IMR-90 (cell line): ENCODE data around the gene SPINDOC. TPM values are rescaled to one million over a fixed set of nuclear protein-coding genes. Genes with fewer than 3 reads are reported as not detected.

ENCODE experiments used
- ATAC-seq: fragments of 200-7000 bp; cut with Tn5 transposase; 2 replicates; pipeline ENCODE4 v1.9.1; 2020; ENCODE audit warnings: low read depth, mild to moderate bottlenecking, moderate library complexity
- BruUV-seq: library from RNA; stranded (reverse); fragments of 400-500 nt; replicated peaks from 2 replicates; lab custom pipeline; 2021; lab: Mats Ljungman, UMichigan
- CTCF ChIA-PET: fragments of 300-600 bp; formaldehyde crosslinking; extraction: SDS; loops from one replicate; lab custom pipeline; 2021; ENCODE audit warnings: antibody characterized with exemption; lab: Yijun Ruan, JAX
- POLR2A ChIA-PET: fragments of 300-600 bp; sonication (Branson Sonifier 250); formaldehyde crosslinking; loops from one replicate; lab custom pipeline; 2022; ENCODE audit warnings: antibody characterized with exemption; ENCODE audit not compliant: unreplicated experiment; lab: Charles Lee
- DNase-seq: peaks from one replicate; pipeline ENCODE4 v3.0.0; 2013
- H2AFZ ChIP-seq: replicated peaks from 2 replicates; pipeline ENCODE3; 2013; ENCODE audit warnings: low read length, mild to moderate bottlenecking; ENCODE audit not compliant: poor library complexity
- H2AK5ac ChIP-seq: 2 replicates; pipeline ENCODE4 v1.6.1; 2013; ENCODE audit warnings: low read depth, low read length, inconsistent platforms
- H2AK9ac ChIP-seq: replicated peaks from 2 replicates; pipeline ENCODE3; 2013; ENCODE audit warnings: mild to moderate bottlenecking, low read depth, low read length, moderate library complexity; ENCODE audit not compliant: poor library complexity
- H2BK120ac ChIP-seq: 2 replicates; pipeline ENCODE4 v1.6.1; 2013; ENCODE audit warnings: low read depth, low read length, inconsistent platforms
- H2BK15ac ChIP-seq: 3 replicates; pipeline ENCODE4 v1.6.1; 2013; ENCODE audit warnings: low read depth, low read length, inconsistent platforms
- H2BK20ac ChIP-seq: 2 replicates; pipeline ENCODE4 v1.6.1; 2013; ENCODE audit warnings: low read depth, mild to moderate bottlenecking, inconsistent platforms, low read length, moderate library complexity
- H2BK5ac ChIP-seq: 2 replicates; pipeline ENCODE4 v1.6.1; 2013; ENCODE audit warnings: mild to moderate bottlenecking, low read depth, low read length, inconsistent platforms; ENCODE audit not compliant: poor library complexity, severe bottlenecking
- H3K14ac ChIP-seq: replicated peaks from 2 replicates; pipeline ENCODE4 v1.6.1; 2013; ENCODE audit warnings: low read depth, low read length, inconsistent platforms
- H3K18ac ChIP-seq: 2 replicates; pipeline ENCODE4 v1.6.1; 2013; ENCODE audit warnings: low read depth, low read length, control low read depth
- H3K23ac ChIP-seq: 2 replicates; pipeline ENCODE4 v1.6.1; 2013; ENCODE audit warnings: low read depth, low read length, inconsistent platforms
- H3K27ac ChIP-seq: 2 replicates; pipeline ENCODE4 v1.5.1; 2013; ENCODE audit warnings: mild to moderate bottlenecking, control low read depth, low read length; ENCODE audit not compliant: insufficient read depth
- H3K27me3 ChIP-seq: 2 replicates; pipeline ENCODE4 v1.6.1; 2013; ENCODE audit warnings: low read length; ENCODE audit not compliant: control insufficient read depth, insufficient read depth
- H3K36me3 ChIP-seq: 2 replicates; pipeline ENCODE4 v1.6.1; 2013; ENCODE audit warnings: low read length, mixed read lengths; ENCODE audit not compliant: control insufficient read depth, insufficient read depth
- H3K4ac ChIP-seq: 2 replicates; pipeline ENCODE4 v1.6.1; 2013; ENCODE audit warnings: low read depth, low read length, inconsistent platforms
- H3K4me1 ChIP-seq: 2 replicates; pipeline ENCODE4 v1.6.1; 2013; ENCODE audit warnings: low read length, mixed read lengths; ENCODE audit not compliant: control insufficient read depth, insufficient read depth
- H3K4me2 ChIP-seq: 2 replicates; pipeline ENCODE4 v1.6.1; 2013; ENCODE audit warnings: low read depth, mild to moderate bottlenecking, control low read depth, low read length, moderate library complexity
- H3K4me3 ChIP-seq: 2 replicates; pipeline ENCODE4 v1.5.1; 2013; ENCODE audit warnings: low read depth, mild to moderate bottlenecking, control low read depth, low read length, moderate library complexity; ENCODE audit not compliant: insufficient read depth
- H3K56ac ChIP-seq: 2 replicates; pipeline ENCODE4 v1.6.1; 2013; ENCODE audit warnings: low read length, inconsistent platforms; ENCODE audit not compliant: insufficient read depth; ENCODE audit errors: extremely low read depth
- H3K79me1 ChIP-seq, 2 experiments: 2 replicates each; pipeline ENCODE4 v1.6.1; 2013; ENCODE audit warnings: low read length in 2 of 2, inconsistent platforms in 1 of 2, low read depth in 1 of 2
- H3K9ac ChIP-seq: 2 replicates; pipeline ENCODE4 v1.6.1; 2013; ENCODE audit warnings: low read depth, low read length, control low read depth
- H3K9me1 ChIP-seq: 2 replicates; pipeline ENCODE4 v1.6.1; 2013; ENCODE audit warnings: low read length, inconsistent platforms; ENCODE audit not compliant: insufficient read depth
- H3K9me3 ChIP-seq: 2 replicates; pipeline ENCODE4 v1.6.1; 2013; ENCODE audit warnings: low read length; ENCODE audit not compliant: control insufficient read depth, insufficient read depth
- H4K20me1 ChIP-seq: 2 replicates; pipeline ENCODE4 v1.6.1; 2013; ENCODE audit warnings: low read length, inconsistent platforms; ENCODE audit not compliant: insufficient read depth
- H4K5ac ChIP-seq: 2 replicates; pipeline ENCODE4 v1.6.1; 2013; ENCODE audit warnings: mild to moderate bottlenecking, low read depth, low read length, control low read depth
- H4K8ac ChIP-seq, 2 experiments: 2 replicates each; pipeline ENCODE4 v1.6.1; 2013; ENCODE audit warnings: low read depth in 2 of 2, low read length in 2 of 2, control low read depth in 1 of 2, inconsistent platforms in 1 of 2
- H4K91ac ChIP-seq: 2 replicates; pipeline ENCODE4 v1.6.1; 2013; ENCODE audit warnings: low read depth, low read length, inconsistent platforms; ENCODE audit not compliant: insufficient read depth
- FOS ChIP-seq: fragments of 150-350 bp; IDR thresholded peaks from 2 replicates; pipeline ENCODE4 v1.6.1; 2016; ENCODE audit warnings: low read depth, low read length
- RFX5 ChIP-seq: IDR thresholded peaks from 2 replicates; pipeline ENCODE4 v1.8.0; 2012; ENCODE audit warnings: low read depth, mild to moderate bottlenecking, low read length, moderate library complexity
- WGBS, 2 experiments: methylation state at CpG; one replicate each; pipeline versions ENCODE4 v1.1.5 to v1.1.7; 2013; ENCODE audit warnings: missing lambda C conversion rate in 2 of 2; ENCODE audit not compliant: insufficient read length in 1 of 2; ENCODE audit errors: extremely low coverage in 2 of 2; 5-methylcytosine and 5-hydroxymethylcytosine counted together
- dilution Hi-C: fragments of 300-500 bp; cut with HindIII; formaldehyde crosslinking; loops from one replicate; pipeline ENCODE4 v1.14.3; 2018; ENCODE audit warnings: low sequenced_read_pairs; ENCODE audit not compliant: unreplicated experiment
- in situ Hi-C: fragments of 300-500 bp; cut with MboI; formaldehyde crosslinking; loops from 3 replicates; pipeline ENCODE4 v1.14.3; 2019; ENCODE audit warnings: low sequenced_read_pairs, inconsistent platforms, mixed read lengths
- intact Hi-C: fragments of 100-400 bp; cut with micrococcal nuclease; formaldehyde crosslinking; loops from 2 replicates; pipeline ENCODE4 v1.10.0; 2022
- polyA plus RNA-seq, 3 experiments: library from polyadenylated mRNA; depleted of rRNA; stranded (reverse); fragments of >200 nt; gene quantifications; 2 replicates each; pipeline ENCODE4 v1.2.3, GENCODE V29; 2012; ENCODE audit warnings: low replicate concordance in 1 of 3
- total RNA-seq: library from RNA; depleted of rRNA; stranded (reverse); fragments of >200 nt; gene quantifications from 2 replicates; pipeline ENCODE4 v1.2.3, GENCODE V29; 2012
- TF ChIP-seq, protein P1 (sequence below): conservative IDR thresholded peaks from 2 replicates; pipeline ENCODE4 v1.5.1; 2012; ENCODE audit warnings: mild to moderate bottlenecking, low read depth, low read length, improper control_type of control experiment

Gene SPINDOC
- total and polyA plus RNA-seq, 2 of the 4 experiments (the other 2 are of a cell fraction) = 10.0 to 29.9 TPM

DNA sequence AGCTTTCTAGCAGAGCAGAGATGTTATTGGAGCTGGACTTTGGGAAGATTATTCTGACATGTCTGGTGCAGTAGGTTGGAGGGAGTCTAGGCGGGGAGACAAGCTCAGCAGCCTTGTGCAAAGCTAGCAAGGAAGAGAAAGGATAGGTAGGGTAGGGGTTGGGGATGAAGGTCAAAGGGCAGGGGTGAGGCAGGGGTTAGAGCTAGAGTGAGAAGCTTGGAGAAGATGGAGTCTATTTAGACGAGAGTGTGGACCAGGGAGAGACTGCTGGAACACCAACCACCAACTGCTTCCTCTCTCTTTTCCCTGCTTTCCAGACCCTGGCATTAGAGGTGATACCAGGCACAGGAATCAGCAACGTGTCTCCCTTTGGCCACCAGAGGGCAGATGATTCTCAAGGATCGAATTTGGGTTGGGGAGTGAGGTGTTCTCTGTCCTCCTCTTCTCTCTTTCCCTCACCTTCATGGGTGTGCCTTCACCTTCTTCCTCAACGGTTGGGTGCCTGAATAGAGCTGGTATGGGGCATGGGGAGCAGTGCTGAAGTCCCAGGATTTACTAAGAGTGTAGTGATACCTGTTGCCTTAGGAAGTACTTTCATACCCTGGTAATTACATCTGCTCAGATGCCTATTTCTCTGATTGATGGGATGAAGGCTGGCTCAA, 23.9 kb downstream of the SPINDOC start (continued):
- TF ChIP-seq FOS = no peak

GRCh38 chr11:63837739-63838138, 24.5 kb downstream of the SPINDOC start:
- no peak overlapping the region for H3K4me3 ChIP-seq
- TF ChIP-seq, protein P1, sequence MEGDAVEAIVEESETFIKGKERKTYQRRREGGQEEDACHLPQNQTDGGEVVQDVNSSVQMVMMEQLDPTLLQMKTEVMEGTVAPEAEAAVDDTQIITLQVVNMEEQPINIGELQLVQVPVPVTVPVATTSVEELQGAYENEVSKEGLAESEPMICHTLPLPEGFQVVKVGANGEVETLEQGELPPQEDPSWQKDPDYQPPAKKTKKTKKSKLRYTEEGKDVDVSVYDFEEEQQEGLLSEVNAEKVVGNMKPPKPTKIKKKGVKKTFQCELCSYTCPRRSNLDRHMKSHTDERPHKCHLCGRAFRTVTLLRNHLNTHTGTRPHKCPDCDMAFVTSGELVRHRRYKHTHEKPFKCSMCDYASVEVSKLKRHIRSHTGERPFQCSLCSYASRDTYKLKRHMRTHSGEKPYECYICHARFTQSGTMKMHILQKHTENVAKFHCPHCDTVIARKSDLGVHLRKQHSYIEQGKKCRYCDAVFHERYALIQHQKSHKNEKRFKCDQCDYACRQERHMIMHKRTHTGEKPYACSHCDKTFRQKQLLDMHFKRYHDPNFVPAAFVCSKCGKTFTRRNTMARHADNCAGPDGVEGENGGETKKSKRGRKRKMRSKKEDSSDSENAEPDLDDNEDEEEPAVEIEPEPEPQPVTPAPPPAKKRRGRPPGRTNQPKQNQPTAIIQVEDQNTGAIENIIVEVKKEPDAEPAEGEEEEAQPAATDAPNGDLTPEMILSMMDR = no peak
- TF ChIP-seq RFX5 = no peak
- no peak overlapping the region for H3K4ac ChIP-seq
- no peak overlapping the region for H3K27ac ChIP-seq
- H4K91ac ChIP-seq = no peak overlapping the region
- H2BK20ac ChIP-seq = no peak overlapping the region
- peak overlapping the region; percentile 55 for H2AFZ ChIP-seq
- POLR2A ChIA-PET = no interaction called here
- H3K23ac ChIP-seq = no peak overlapping the region
- H4K20me1 ChIP-seq = peaks cover 30% of the 10 kb centered on the region
- H3K4me1 ChIP-seq = peaks cover 11% of the 10 kb centered on the region
- H3K9me1 ChIP-seq = peaks cover 14% of the 10 kb centered on the region
- no peaks in the 10 kb centered on the region for H3K36me3 ChIP-seq
- H3K9me3 ChIP-seq = no peaks in the 10 kb centered on the region
- H2BK120ac ChIP-seq = no peak overlapping the region
- H2BK5ac ChIP-seq = no peak overlapping the region
- H3K27me3 ChIP-seq = no peaks in the 10 kb centered on the region
- peak overlapping the region; percentile 80 for H2AK9ac ChIP-seq
- H3K79me1 ChIP-seq = peaks cover 0 to 31% of the 10 kb centered on the region in 2 experiments; a peak in 3 of 4 replicates
- BruUV-seq = no TSS peak
- H3K14ac ChIP-seq = no peak overlapping the region
- H3K4me2 ChIP-seq = no peak overlapping the region
- no peak overlapping the region for H3K56ac ChIP-seq
- peak overlapping the region; percentile 40; the same call in 1 of the 2 replicates for H2AK5ac ChIP-seq
- dilution Hi-C loops (no loop called here), intact Hi-C loops (loop anchor here (1.0 kb wide), 3 partner anchors 69 to 311 kb away; no protein-coding TSS in a partner anchor), in situ Hi-C loops (loop anchor here (5.0 kb wide), 2 partner anchors 110 to 310 kb away; no protein-coding TSS in a partner anchor)
- H2BK15ac ChIP-seq = no peak overlapping the region
- DNase-seq = no peak
- H3K9ac ChIP-seq = no peak overlapping the region
- no peak overlapping the region for H3K18ac ChIP-seq
- H4K8ac ChIP-seq = peak overlapping the region in 1 of 2 experiments; percentile 75; a peak in 1 of 4 replicates
- no CpG with 5 or more reads among the region's 5 CpGs for WGBS, 2 experiments
- no peak overlapping the region for H4K5ac ChIP-seq
- CTCF ChIA-PET = interaction anchor here (0.6 to 3.7 kb wide), 4 partner anchors 10 to 122 kb away, joined by 3 to 21 read pairs (median 5); no protein-coding TSS in a partner anchor
- ATAC-seq = no peak
